Measurements from ENCODE around the gene MCM6.
A peak's percentile ranks its signal among the peaks of the same experiment; 100 is the strongest.

Gene MCM6

GRCh38 chr2:135862718-135863117 lies 13.5 kb downstream of the MCM6 start:
- no peak for DNase-seq

DNA sequence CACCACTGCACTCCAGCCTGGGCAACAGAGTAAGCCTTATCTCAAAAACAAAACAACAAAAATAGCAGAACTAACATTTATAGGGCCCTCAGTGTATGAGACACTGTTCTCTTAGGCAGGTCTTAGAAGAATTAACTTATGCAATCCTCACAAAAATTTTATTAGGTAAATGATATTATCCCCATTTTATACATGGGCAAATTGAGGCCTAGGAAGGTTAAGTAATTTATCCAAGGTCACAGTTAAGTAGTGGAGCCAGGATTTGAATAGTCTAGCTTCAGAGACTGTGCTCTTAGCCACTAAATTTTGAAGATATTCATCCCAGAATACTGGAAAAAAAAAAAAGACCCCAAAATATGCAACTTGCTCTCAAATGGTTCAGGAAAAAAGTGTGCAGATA lies 22.8 kb downstream of the MCM6 start:
- DNase-seq: no peak

DNA sequence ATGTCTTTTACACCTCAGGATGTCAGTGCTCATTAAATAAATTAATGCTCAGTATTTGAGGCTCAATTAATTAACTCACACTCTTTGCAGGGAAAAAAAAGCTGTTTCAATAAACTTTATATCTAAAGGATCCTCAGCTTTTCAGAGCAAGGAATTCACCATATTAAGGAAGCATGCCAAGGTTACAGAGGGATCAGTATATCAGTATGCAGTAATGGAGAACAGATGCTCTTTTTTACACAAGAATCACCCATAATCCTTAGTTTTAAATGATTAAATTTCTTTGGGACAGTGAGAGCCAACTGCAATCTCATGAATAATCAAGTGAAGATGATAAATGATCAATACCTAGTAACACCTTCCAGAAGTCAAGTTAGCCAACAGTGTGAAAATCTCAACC lies 24.4 kb downstream of the MCM6 start:
- no peak for DNase-seq

DNA sequence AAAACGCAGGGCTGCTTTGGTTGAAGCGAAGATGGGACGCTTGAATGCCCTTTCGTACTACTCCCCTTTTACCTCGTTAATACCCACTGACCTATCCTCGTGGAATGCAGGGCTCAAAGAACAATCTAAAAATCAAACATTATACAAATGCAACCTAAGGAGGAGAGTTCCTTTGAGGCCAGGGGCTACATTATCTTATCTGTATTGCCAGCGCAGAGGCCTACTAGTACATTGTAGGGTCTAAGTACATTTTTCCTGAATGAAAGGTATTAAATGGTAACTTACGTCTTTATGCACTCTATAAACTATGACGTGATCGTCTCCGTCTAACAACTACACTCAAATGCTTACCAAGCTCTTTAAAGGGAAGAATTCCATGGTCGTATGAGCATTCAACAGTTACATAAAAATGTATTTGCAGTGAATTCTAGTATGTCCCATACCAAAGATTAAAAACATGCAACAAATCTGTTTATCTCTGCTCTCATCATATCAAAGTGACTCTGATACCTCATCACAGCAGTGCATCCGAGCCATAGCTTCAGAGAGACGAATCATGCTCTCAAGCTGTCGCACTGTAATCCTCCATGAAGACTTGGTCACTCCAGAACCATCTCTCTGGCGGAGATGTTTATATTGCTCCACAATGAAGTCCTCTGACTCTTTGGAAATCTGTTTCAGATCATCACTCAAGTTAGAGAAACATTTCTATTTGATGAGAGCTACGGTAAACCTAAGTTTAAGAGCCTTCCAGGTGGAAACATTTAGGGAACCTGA lies 25.2 kb downstream of the MCM6 start:
- no peak for DNase-seq

GRCh38 chr2:135849087-135849486 lies 27.2 kb downstream of the MCM6 start:
- no peak for DNase-seq

DNA sequence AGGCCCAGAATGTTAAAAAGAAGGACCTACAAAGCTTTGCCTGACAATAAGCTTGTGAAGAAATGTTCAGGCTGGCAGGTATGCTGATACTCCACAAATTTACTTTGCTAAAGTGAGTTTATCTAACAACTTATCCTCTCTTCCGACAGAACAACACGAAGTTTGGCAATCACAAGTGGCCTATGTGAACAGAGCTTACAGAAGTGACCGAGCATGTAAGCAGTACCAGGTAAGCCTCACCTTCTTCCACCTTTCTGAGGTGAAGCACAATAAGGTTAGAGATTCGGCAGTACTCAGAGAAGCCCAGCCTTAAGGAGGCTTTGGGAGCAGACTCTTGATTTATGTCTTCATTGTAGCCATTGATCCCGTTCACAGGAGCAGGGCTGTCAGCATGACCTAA lies 30.2 kb downstream of the MCM6 start:
- no peak for DNase-seq

DNA sequence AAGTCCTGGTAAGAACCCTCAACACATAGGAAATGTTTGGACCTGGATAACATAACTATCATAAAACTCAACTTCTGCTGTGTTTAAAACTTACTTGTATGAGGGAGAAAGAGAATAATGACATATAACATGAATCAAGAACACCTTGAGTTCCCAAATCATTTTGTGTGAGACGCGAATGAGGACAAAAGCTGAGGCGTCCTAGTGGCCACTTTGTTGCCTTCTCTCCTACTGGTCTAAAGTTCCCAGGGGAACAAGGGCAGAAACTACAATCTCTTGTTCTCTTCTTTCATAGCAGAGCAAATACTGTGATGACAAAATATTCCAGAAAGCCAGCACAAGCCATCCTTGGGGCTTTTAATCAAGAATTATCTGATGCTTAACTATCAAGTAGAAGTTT lies 31.0 kb downstream of the MCM6 start:
- no peak for DNase-seq

GRCh38 chr2:135844301-135844895 lies 31.8 kb downstream of the MCM6 start:
- DNase-seq: no peak

DNA sequence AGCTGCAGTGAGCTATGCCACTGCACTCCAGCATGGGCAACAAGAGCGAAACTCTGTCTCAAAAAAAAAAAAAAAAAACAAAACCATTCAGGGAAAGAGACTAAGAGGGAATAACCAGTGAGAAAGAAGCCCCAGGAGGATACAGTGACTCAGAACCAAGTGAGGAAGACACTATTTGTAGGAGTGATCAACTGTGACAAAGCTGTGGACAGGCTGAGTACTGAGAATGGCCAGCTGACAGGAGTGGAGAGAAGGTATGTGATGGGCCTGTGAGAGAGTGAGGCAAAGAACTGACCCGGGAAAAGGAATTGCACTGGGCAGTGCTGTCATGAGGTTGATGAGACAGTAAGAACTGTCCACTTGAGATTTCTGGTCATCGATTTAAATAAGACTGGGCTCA lies 32.6 kb downstream of the MCM6 start:
- DNase-seq: no peak

DNA sequence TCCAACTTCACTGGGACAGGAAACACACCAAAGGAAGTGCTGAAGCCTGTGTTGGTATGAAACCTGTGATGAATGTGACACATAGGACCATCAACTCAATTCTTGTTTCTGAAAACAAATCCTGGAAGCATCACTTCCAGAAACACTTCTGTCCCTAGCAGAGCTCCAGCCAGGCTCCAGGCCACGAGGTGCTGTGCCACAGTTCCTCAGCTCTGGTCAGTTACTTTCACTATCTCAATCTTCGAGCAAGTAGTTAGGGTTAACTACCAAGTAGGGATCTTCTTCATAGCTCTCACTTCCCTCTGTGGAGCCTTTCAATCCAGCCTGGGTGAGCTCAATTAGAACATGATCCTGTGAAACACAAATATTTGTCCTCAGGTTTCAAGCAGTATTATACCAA lies 35.6 kb downstream of the MCM6 start:
- no peak for DNase-seq

DNA sequence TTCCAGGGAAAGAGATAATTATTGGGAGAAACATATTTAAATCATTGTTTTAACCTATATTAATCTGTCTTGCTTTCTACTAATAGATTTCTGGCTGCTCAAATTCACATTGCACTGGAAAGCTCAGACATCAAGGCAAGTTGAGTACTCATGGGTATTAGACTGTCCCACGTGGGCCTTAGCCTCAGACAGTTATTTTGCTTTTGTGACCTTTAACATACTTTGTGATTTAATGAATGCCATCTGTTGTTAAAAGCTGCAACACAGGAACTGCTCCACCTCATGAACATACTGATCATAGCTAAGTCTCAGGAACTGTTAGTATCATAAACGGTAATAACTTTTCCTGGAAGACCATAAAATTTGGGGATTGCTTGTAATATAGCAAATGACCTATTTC lies 36.5 kb downstream of the MCM6 start:
- DNase-seq: no peak

GRCh38 chr2:135838502-135838901 lies 37.7 kb downstream of the MCM6 start:
- DNase-seq: no peak

GRCh38 chr2:135836596-135837270 lies 39.5 kb downstream of the MCM6 start, which contains the start of gene LCT:
Gene LCT (minus strand): TSS chr2:135837184. CDS start chr2:135837169, 15 bp downstream.
- DNase-seq: no peak

- DNase-seq: no peak
These were observed 43.4 kb downstream of the MCM6 start for GRCh38 chr2:135832891-135833290.

DNA sequence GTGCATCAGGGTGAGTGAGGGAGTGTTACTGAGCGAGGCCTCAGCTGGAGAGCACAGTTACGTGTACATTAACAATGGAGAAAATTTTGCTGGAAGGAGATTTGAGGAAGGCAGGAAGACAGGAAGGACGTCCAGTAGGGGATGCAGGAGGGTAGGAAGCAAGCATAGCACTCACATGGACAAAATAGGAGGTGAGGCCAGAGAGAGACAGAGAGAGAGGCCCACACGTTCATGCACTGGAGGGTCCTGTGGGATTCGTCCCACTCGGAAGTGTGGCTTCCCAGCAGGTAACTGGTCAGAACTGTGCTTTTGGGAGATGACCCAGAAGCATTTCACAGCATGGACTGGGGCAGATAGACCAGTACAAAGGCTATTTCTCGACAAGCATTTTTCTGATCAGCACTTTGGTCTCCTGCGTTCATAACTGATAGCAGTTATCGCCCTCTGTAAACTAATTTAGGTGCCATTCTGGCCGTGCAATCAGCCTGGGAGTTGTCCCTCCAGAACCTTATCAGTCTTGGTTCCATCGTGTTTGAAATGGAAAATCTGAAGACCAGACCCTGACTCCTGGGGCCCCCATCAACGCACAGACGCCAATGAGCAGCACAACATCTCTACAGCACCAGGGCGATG lies 44.9 kb downstream of the MCM6 start:
- no peak for DNase-seq

GRCh38 chr2:135829378-135830135 lies 46.7 kb downstream of the MCM6 start:
- no peak for DNase-seq

DNA sequence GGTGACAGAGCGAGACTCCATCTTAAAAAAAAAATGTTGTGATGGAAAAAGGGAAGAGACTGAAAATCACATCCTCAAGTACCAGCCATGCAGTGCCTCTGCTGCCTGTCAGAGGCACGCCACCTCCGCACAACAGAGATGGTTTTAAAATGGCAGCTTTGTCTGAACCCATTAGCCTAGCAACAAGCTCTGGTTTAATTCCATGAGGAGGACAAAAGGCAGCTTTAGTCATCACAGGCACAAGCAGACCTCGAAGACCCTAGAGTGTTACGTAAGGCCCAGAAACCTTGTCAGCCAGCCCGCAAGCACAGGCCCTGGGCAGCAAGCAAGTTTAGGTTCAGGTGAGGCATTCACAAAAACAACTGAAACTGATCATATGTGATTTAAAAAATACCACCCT lies 49.7 kb downstream of the MCM6 start:
- DNase-seq: no peak

- no peak for DNase-seq
These were observed 50.6 kb downstream of the MCM6 start for GRCh38 chr2:135825550-135826176.

- no peak for DNase-seq
These were observed 51.1 kb downstream of the MCM6 start for GRCh38 chr2:135825131-135825530.

GRCh38 chr2:135822855-135823254 lies 53.4 kb downstream of the MCM6 start:
- no peak for DNase-seq

DNA sequence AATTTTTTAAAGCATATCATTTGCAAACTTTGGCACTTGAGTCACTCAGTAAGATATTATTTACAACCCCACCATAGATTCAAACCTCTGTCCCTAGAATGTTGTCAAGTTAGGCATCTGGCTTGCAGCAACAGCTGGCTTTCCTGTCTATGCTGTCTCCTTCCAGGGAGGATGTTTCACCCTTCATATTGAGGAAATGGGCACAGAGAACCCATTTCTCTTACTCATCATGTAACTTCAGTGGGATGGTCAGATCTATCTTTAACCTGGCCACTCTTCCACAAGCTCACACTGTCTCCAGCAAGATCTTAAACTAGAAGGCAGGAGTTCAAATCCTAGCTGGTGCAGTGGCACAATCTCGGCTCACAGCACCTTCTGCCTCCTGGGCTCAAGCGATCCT lies 55.1 kb downstream of the MCM6 start:
- DNase-seq: no peak

- DNase-seq: peak; percentile 13
These were observed 56.1 kb downstream of the MCM6 start for GRCh38 chr2:135820003-135820618.
